GM11168 (cell line): ENCODE results near the gene TP73.

ENCODE experiments used
- in situ Hi-C: fragments of 300-500 bp; cut with MboI; formaldehyde crosslinking; loops from one replicate; pipeline ENCODE4 v1.12.0; 2022; ENCODE audit warnings: low sequenced_read_pairs; ENCODE audit not compliant: unreplicated experiment

The TP73 gene

GRCh38 chr1:3651930-3652547 is at the start of gene TP73:
Gene TP73, plus strand, starts transcription at chr1:3652516. Its CDS starts 29,850 bp downstream, at chr1:3682366.
- in situ Hi-C loops: no loop called here

GRCh38 chr1:3603156-3603555 is 49.2 kb upstream of the TP73 start:
- in situ Hi-C loops: no loop called here

DNA sequence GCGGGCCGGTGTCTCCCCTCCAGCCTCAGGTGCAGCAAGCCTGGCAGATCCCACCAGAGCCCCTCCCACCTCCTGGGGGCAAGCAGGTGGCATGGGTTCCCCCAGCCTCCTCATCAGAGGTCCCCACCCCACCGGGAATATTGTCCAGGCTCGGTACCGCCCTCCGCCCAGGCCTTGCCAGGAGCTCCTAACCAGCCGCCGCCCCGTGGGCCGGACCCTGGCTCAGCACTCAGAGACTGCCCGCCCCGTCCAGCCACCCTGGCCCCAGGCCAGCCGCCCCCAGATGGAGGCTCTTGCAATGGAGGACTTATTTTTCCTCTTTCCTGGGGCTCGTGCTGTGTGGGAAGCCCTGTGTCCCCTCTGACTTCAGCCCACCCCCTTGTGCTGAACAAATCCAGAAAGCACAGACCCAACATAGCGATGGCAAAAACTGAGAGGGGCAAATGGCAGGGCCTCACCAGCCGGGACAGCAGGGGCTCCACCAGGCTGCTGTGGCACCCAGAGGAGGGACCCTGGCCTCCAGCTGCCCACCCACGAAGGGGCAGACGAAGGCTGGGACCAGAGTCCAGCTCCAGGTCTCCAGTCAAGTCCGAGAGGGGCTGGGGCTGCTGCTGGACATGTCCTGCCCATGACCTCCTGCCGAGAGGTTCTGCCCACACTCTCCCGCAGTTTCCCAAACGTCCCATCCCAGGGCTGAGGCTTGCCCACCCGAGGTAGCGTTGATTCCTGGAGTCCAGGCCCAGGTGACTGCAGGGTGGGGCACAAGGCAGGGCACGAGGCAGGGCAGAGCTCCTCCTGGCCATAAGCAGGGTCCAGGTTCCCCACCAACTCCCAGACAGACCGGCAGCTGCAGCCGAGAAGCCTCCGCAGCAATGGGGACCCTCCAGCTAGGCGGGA is 48.5 kb upstream of the TP73 start:
- in situ Hi-C loops: no loop called here

- in situ Hi-C loops: no loop called here
These were observed 47.8 kb upstream of the TP73 start for GRCh38 chr1:3604468-3604974.

DNA sequence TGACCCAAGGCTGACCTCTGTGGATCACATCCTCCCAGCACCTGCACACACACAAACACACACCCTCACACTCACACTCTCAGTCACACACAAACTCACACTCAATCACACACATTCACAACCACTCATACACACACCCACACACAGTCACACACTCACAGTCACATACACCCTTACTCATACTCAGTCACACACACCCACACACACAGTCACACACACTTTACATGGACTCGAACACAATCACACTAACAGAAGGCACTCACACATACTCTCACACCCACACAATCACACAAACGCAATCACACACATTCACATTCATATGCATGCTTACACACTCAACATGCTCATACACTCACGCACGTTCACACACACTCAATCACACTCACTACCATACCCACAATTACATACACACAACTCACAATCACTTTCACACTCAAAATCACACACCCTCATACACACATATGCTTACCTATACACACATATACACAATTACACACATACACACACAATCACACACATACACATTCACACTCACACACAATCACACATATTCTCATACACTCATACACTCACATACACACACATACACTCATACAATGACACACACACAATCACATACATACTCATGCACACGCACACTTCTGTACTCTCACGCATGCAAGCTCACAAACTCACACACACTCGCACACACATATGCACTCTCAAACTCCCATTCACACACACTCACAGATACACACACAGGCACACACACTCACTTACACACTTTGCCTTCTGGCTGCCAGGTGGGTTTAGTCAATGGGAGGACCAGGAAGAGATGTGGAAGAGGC is 47.1 kb upstream of the TP73 start:
- in situ Hi-C loops: no loop called here

- in situ Hi-C loops: no loop called here
These were observed 45.3 kb upstream of the TP73 start for GRCh38 chr1:3606779-3607702.

DNA sequence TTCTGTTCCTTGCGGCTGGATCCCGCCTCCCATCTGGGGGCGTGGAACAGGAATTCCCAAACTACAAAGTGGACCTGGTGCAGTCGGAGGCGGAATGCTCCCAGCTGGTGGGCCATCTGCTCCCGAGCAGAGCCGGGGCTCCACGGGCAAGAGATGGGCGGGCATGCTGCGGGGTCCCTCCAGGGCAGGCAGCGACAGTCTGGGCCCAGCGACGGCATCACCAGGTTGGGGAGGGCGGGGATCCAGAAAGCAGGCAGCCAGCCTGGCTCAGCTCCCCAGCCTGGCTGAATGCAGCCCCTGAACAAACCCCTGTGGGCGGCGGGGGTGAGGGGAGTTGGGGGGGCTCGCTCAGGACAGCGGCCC is 44.6 kb upstream of the TP73 start:
- in situ Hi-C loops: no loop called here

DNA sequence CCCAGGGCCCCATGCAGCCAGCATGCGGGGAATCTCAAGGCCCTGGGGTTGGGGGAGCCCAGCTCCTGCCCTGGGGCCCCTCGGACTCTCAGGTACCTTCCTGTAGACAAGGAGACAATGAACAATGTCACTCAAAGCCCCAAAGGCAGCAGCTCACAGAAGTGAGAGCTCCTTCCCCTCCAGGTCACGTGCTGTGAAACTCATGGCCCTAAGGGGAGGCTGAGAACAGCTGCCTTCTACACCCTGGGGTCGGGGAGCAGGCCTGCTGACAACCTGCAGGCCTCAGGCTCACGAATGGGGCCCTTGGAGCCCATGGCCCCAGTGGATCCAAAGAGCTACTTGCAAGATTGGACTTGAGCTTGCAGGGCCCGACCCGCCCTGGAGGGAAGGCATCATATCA is 44.2 kb upstream of the TP73 start:
- in situ Hi-C loops: no loop called here

GRCh38 chr1:3609016-3609768 is 43.1 kb upstream of the TP73 start:
- in situ Hi-C loops: no loop called here

- in situ Hi-C loops: no loop called here
These were observed 42.4 kb upstream of the TP73 start for GRCh38 chr1:3609769-3610526.

DNA sequence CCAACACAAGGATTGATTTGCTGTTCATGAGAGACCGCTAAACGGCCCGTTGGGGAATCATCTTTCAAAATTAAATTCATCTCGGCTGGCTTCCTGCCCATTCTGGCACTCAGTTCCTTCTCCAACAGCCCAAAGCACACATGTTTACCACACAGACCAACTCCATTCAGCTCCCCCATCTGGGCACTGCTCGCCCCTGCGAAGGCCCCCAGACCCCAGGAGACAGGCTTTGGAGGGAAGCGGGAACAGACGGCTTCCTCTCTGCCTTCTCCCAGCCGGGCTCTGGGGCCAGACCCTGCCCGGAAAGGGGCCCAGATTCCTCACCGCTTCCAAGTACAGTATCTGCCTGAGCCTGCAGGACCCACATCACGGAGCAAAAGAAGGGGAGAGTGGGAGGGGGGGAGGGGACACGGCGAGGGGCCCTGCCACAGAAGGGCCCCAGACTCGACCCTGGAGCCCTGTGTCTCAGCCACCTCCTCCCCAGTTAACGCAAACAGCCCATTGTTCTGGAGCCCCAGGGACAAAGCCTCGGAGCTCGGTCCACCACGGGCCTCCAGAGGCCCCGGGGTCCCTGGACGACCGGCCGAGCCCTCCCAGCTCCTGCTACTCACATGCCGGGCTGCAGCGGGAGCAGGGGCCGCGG is 41.7 kb upstream of the TP73 start:
- in situ Hi-C loops: no loop called here

- in situ Hi-C loops: no loop called here
These were observed 40.9 kb upstream of the TP73 start, which contains the start of gene MEGF6 for GRCh38 chr1:3611170-3612019. Gene MEGF6, minus strand, starts transcription at chr1:3611508. Its CDS starts 240 bp downstream, at chr1:3611268.

- in situ Hi-C loops: no loop called here
These were observed 40.2 kb upstream of the TP73 start for GRCh38 chr1:3612123-3612522.

DNA sequence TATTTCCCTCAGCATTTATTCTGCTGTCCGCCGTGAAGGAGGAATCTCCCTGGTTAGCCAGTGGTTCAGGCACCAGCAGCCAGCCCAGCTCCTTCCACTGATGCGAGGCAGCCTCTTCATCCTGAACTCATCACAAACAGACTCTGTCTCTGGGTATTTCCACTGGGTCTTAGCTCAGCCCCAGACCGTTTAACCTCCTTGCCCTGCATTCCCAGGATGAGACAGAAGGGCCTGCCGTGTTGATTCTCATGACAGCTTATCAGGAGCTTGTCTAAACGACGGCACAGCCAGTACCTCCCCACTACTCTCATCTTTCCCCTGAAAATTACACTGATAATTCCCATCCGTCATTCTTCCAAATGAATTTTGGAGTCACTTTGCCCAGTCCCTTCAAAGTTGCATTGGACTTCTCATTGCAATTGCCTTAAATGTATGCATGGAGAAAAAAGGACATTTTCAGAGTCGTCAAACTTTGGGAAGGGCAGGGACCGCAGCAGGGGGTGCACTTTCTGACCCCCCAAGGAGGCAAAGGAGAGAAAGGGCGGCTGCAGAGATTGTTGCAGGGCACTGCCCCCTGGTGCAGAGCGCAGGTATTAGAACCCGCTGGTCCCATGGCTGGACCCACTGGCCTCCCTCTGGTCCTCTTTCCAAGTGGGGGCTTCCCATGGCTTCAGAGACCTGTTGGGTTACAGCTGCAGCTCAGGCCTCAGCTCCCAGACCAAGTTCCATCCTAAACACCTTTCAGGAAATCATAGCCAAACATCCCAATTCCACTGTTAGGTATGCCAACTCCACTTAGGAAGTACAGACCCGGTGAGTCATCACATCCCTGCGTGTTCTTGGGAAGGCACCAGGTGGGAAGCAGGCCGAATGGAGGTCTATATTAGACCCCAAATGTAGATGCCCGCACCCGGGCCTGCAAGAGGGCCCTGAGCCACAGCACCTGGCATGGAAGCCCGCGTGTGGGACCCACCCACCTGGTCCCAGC is 37.3 kb upstream of the TP73 start:
- in situ Hi-C loops: no loop called here

DNA sequence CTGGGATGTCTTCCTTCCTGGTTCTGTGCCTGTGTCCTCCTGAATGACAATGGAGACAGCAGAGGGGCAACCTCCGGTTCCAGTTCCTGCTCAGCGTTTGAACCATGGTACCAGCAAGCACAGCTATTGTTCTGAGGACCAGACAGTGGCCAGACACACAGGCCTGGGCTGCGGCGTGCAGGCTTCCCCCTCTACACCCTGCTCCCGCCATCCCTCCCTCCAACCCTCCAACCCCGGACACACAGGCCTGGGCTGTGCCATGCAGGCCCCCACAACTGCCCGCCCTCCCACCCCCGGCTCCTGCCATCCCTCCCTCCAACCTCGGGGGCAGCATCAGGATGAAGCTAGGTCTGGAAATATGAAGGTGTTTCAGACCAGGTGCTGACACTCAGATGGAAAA is 35.5 kb upstream of the TP73 start:
- in situ Hi-C loops: no loop called here
